Endothelial cell (in vitro differentiated cells): ENCODE results near the gene RPRD1A. TPM values are rescaled to one million over a fixed set of nuclear protein-coding genes. Genes with fewer than 3 reads are reported as not detected.

Source experiments
- DNase-seq: peaks from one replicate; pipeline ENCODE4 v3.0.0; 2021; ENCODE audit warnings: low spot score
- H3K27ac Mint-ChIP-seq: one replicate; pipeline ENCODE4 v1.8.0; 2021; ENCODE audit warnings: mixed read lengths, inconsistent platforms; ENCODE audit not compliant: unreplicated experiment
- H3K27me3 Mint-ChIP-seq: one replicate; pipeline ENCODE4 v1.8.0; 2021; ENCODE audit warnings: mild to moderate bottlenecking, moderate library complexity, mixed read lengths, inconsistent platforms; ENCODE audit not compliant: unreplicated experiment
- H3K36me3 Mint-ChIP-seq: one replicate; pipeline ENCODE4 v1.8.0; 2021; ENCODE audit warnings: mild to moderate bottlenecking, low read depth, mixed read lengths, inconsistent platforms; ENCODE audit not compliant: unreplicated experiment
- H3K4me1 Mint-ChIP-seq: one replicate; pipeline ENCODE4 v1.8.0; 2021; ENCODE audit warnings: mild to moderate bottlenecking, mixed read lengths, inconsistent platforms; ENCODE audit not compliant: unreplicated experiment
- H3K4me3 Mint-ChIP-seq: one replicate; pipeline ENCODE4 v1.8.0; 2021; ENCODE audit warnings: mild to moderate bottlenecking, mixed read lengths, inconsistent platforms; ENCODE audit not compliant: unreplicated experiment
- H3K9me3 Mint-ChIP-seq: one replicate; pipeline ENCODE4 v1.8.0; 2021; ENCODE audit warnings: mixed read lengths, inconsistent platforms; ENCODE audit not compliant: unreplicated experiment
- CTCF ChIP-seq: fragments of 200-600 bp; sonication (generic); IDR thresholded peaks from one replicate; pipeline ENCODE4 v1.5.0; 2021; ENCODE audit warnings: antibody characterized with exemption; ENCODE audit not compliant: unreplicated experiment
- total RNA-seq: library from RNA; stranded (reverse); fragmentation: NEBNext Ultra II Directional; extraction: Animal tissue kit (Norgen Biotek cat#: 25700); gene quantifications from one replicate; pipeline ENCODE4 v1.2.1, GENCODE V29; 2021; ENCODE audit not compliant: unreplicated experiment

Gene RPRD1A
- total RNA-seq, 1 donor from 2014 or later, result 58.4 TPM

- no peaks in the 10 kb centered on the region for H3K36me3 Mint-ChIP-seq
- H3K27ac Mint-ChIP-seq, result no peak overlapping the region
- DNase-seq, result no peak
- H3K4me3 Mint-ChIP-seq, result no peak overlapping the region
- TF ChIP-seq CTCF, result no peak
- H3K4me1 Mint-ChIP-seq, result peaks cover 2% of the 10 kb centered on the region
- H3K27me3 Mint-ChIP-seq, result peaks cover 2% of the 10 kb centered on the region
- H3K9me3 Mint-ChIP-seq, result no peaks in the 10 kb centered on the region
Observed at GRCh38 chr18:36006997-36007396, 60.4 kb downstream of the RPRD1A start.

- Mint-ChIP-seq H3K4me3 (no peak overlapping the region), H3K27ac (no peak overlapping the region), H3K36me3 (no peaks in the 10 kb centered on the region), H3K9me3 (no peaks in the 10 kb centered on the region), H3K4me1 (no peaks in the 10 kb centered on the region), H3K27me3 (peaks cover 2% of the 10 kb centered on the region)
- no peak for DNase-seq
- no peak for TF ChIP-seq CTCF
Observed at GRCh38 chr18:35999925-36000324, 67.4 kb downstream of the RPRD1A start.

GRCh38 chr18:35998967-35999366 lies 68.4 kb downstream of the RPRD1A start:
- Mint-ChIP-seq H3K27me3 (peaks cover 2% of the 10 kb centered on the region), H3K9me3 (no peaks in the 10 kb centered on the region), H3K4me1 (no peaks in the 10 kb centered on the region), H3K36me3 (no peaks in the 10 kb centered on the region), H3K4me3 (no peak overlapping the region), H3K27ac (no peak overlapping the region)
- DNase-seq, result no peak
- peak; percentile 78 for TF ChIP-seq CTCF

- Mint-ChIP-seq H3K27me3 (no peaks in the 10 kb centered on the region), H3K4me1 (no peaks in the 10 kb centered on the region), H3K36me3 (no peaks in the 10 kb centered on the region), H3K4me3 (no peak overlapping the region), H3K27ac (no peak overlapping the region), H3K9me3 (no peaks in the 10 kb centered on the region)
- DNase-seq, result no peak
- TF ChIP-seq CTCF, result no peak
Observed at GRCh38 chr18:35993013-35993412, 74.3 kb downstream of the RPRD1A start.

GRCh38 chr18:35991696-35992095 lies 75.7 kb downstream of the RPRD1A start:
- no peak overlapping the region for H3K27ac Mint-ChIP-seq
- H3K36me3 Mint-ChIP-seq, result no peaks in the 10 kb centered on the region
- H3K27me3 Mint-ChIP-seq, result no peaks in the 10 kb centered on the region
- no peak for TF ChIP-seq CTCF
- H3K9me3 Mint-ChIP-seq, result no peaks in the 10 kb centered on the region
- H3K4me3 Mint-ChIP-seq, result no peak overlapping the region
- no peak for DNase-seq
- H3K4me1 Mint-ChIP-seq, result no peaks in the 10 kb centered on the region
